Motor neuron (in vitro differentiated cells): ENCODE data around the gene OR4D11. TPM values are rescaled to one million over a fixed set of nuclear protein-coding genes. Genes with fewer than 3 reads are reported as not detected.

ENCODE experiments used
- ATAC-seq, 8 experiments: fragments of 200-7000 bp; cut with Tn5 transposase; replicated peaks in 6 of 8; 2 replicates each; pipeline ENCODE4 v1.8.0; 2021; ENCODE audit warnings: mild to moderate bottlenecking in 8 of 8, moderate library complexity in 8 of 8
- H3K27ac ChIP-seq, 2 donors: fragments of 250-450 bp; sonication (Bioruptor Pico); 2 replicates each; pipeline ENCODE4 v1.9.0; 2021; ENCODE audit warnings: antibody characterized with exemption in 2 of 2, mild to moderate bottlenecking in 2 of 2, moderate library complexity in 1 of 2
- H3K4me1 ChIP-seq, 2 donors: fragments of 250-450 bp; sonication (Bioruptor Pico); replicated peaks in 1 of 2; 2 replicates each; pipeline ENCODE4 v1.6.1; 2021; ENCODE audit warnings: antibody characterized with exemption in 2 of 2, mild to moderate bottlenecking in 2 of 2, moderate library complexity in 1 of 2
- H3K4me3 ChIP-seq, 5 donors: fragments of 250-450 bp; sonication (Bioruptor Pico); 2 replicates each; pipeline ENCODE4 v1.9.0; 2021; ENCODE audit warnings: antibody characterized with exemption in 5 of 5, mild to moderate bottlenecking in 5 of 5, moderate library complexity in 4 of 5
- WGBS, 10 experiments: fragments of 450-650 bp; shearing (Covaris generic); methylation state at CpG; one replicate each; pipeline ENCODE4 v1.0.0; 2022; 5-methylcytosine and 5-hydroxymethylcytosine counted together
- in situ Hi-C, 9 experiments: fragments of 400-800 bp; cut with MboI; loops; one replicate each; pipeline ENCODE4 v1.15.0; 2021; ENCODE audit warnings: low sequenced_read_pairs in 9 of 9, low pct_unique_long_range_greater_than_20kb in 2 of 9; ENCODE audit not compliant: unreplicated experiment in 9 of 9
- total RNA-seq, 8 experiments: library from RNA; unstranded; fragments of 300-600 nt; gene quantifications; 2 replicates each; pipeline versions ENCODE4 v1.2.3 to v1.2.4, GENCODE V29; 2022

OR4D11 gene
- total RNA-seq, 8 experiments from 2014 or later = 0.21 to 0.66 (median 0.36) TPM; not detected in 3

GRCh38 chr11:59551659-59552521, 48.5 kb downstream of the OR4D11 start:
- Histone ChIP-seq H3K4me1 (peaks cover 0 to 8% of the 10 kb centered on the region in 2 donors), H3K27ac (no peak overlapping the region), H3K4me3 (peak overlapping the region; percentile 44 to 59 (median 55))
- ATAC-seq = peak in 2 of 8 experiments; percentile 2 to 3
- in situ Hi-C loops = no loop called here
- 0 to 58% (median 32%) methylated on average over 8 to 24 of the region's 30 CpGs for WGBS, 10 experiments

- ATAC-seq = no peak
- Histone ChIP-seq H3K4me3 (no peak overlapping the region), H3K27ac (no peak overlapping the region), H3K4me1 (peaks cover 0 to 8% of the 10 kb centered on the region in 2 donors)
- in situ Hi-C loops = no loop called here
- 5 to 100% (median 61%) methylated on average over 1 to 2 of the region's 2 CpGs; no CpG with 5 or more reads in 2 of the 10 experiments for WGBS, 10 experiments
Observed at GRCh38 chr11:59552844-59553243, 49.5 kb downstream of the OR4D11 start.

GRCh38 chr11:59553323-59553722, 49.9 kb downstream of the OR4D11 start:
- 93 to 100% (median 95%) methylated on average over 1 to 15 of the region's 21 CpGs; no CpG with 5 or more reads in 4 of the 10 experiments for WGBS, 10 experiments
- H3K27ac ChIP-seq = no peak overlapping the region
- ATAC-seq = no peak
- in situ Hi-C loops = no loop called here
- H3K4me1 ChIP-seq = peaks cover 0 to 8% of the 10 kb centered on the region in 2 donors
- no peak overlapping the region for H3K4me3 ChIP-seq

Other genes starting within 250 kb of the OR4D11 start
- under 1 TPM in 6 of 8 experiments, not detected in 2; under 0.01 to 0.43 (median 0.05) TPM for gene OR5AN1, start 144.7 kb upstream of the OR4D11 start, total RNA-seq
- under 1 TPM in 6 of 8 experiments, not detected in 2; 0.04 to 0.52 (median 0.12) TPM for gene OR5A2, start 77.2 kb upstream of the OR4D11 start, total RNA-seq
- under 1 TPM in 5 of 8 experiments, not detected in 3; 0.05 to 0.33 (median 0.10) TPM for gene OR5A1, start 67.1 kb upstream of the OR4D11 start, total RNA-seq
- gene OR4D6, start 46.6 kb upstream of the OR4D11 start, total RNA-seq = under 1 TPM in 1 of 8 experiments, not detected in 7; 0.57 TPM
- gene OR4D10, start 30.3 kb upstream of the OR4D11 start, total RNA-seq = under 1 TPM in 2 of 8 experiments, not detected in 6; 0.14 to 0.43 TPM
- under 1 TPM in 6 of 8 experiments, not detected in 2; 0.05 to 1.00 (median 0.29) TPM for gene OR4D9, start 8.0 kb downstream of the OR4D11 start, total RNA-seq
- gene OSBP, start 112.2 kb downstream of the OR4D11 start, total RNA-seq = 10 to 100 TPM; 21.4 to 52.2 (median 33.2) TPM
- 10 to 100 TPM in 6 of 8 experiments, 1 to 10 TPM in 2; 8.4 to 26.2 (median 14.1) TPM for gene PATL1, start 165.5 kb downstream of the OR4D11 start, total RNA-seq
- under 1 TPM in 1 of 8 experiments, not detected in 7; 0.71 TPM for gene OR10V1, start 210.3 kb downstream of the OR4D11 start, total RNA-seq